Muscle of leg (tissue), 11 donors: ENCODE measurements around the gene PNPO. TPM values are rescaled to one million over a fixed set of nuclear protein-coding genes. Genes with fewer than 3 reads are reported as not detected.
A peak's percentile ranks its signal among the peaks of the same experiment; 100 is the strongest.

Source experiments
- DNase-seq: peaks from one replicate; pipeline ENCODE4 v3.0.0; 2013
- H3K27ac ChIP-seq: one replicate; pipeline ENCODE4 v1.5.1; 2013; ENCODE audit warnings: mild to moderate bottlenecking, low read length, control low read depth
- H3K27me3 ChIP-seq: one replicate; pipeline ENCODE4 v1.6.1; 2013; ENCODE audit warnings: low read length; ENCODE audit not compliant: control insufficient read depth, insufficient read depth
- H3K36me3 ChIP-seq: one replicate; pipeline ENCODE4 v1.6.1; 2013; ENCODE audit warnings: low read length; ENCODE audit not compliant: control insufficient read depth, insufficient read depth
- H3K4me1 ChIP-seq: one replicate; pipeline ENCODE4 v1.6.1; 2013; ENCODE audit warnings: low read length; ENCODE audit not compliant: control insufficient read depth, insufficient read depth
- H3K4me3 ChIP-seq: one replicate; pipeline ENCODE4 v1.5.1; 2013; ENCODE audit warnings: low read length, control low read depth
- H3K9me3 ChIP-seq: replicated peaks from 2 replicates; pipeline ENCODE4 v1.6.1; 2013; ENCODE audit warnings: low read depth, low read length; ENCODE audit not compliant: control insufficient read depth
- WGBS: methylation state at CpG from one replicate; pipeline ENCODE4 v1.1.5; 2013; ENCODE audit warnings: missing lambda C conversion rate; ENCODE audit not compliant: insufficient coverage; 5-methylcytosine and 5-hydroxymethylcytosine counted together
- polyA plus RNA-seq, 8 donors: library from polyadenylated mRNA; unstranded; fragments of 120-200 nt; gene quantifications; one replicate each; pipeline versions ENCODE4 v1.2.1 to v1.2.3, GENCODE V29; 2013; ENCODE audit warnings: inconsistent platforms in 1 of 8, low replicate concordance in 1 of 8; ENCODE audit not compliant: insufficient read length in 8 of 8, insufficient read depth in 1 of 8
- total RNA-seq: library from RNA; stranded (reverse); fragments of 120-200 nt; gene quantifications from one replicate; pipeline ENCODE4 v1.2.4, GENCODE V29; 2013

PNPO gene
- total and polyA plus RNA-seq, 9 donors, result 5.9 to 11.8 (median 8.9) TPM

DNA sequence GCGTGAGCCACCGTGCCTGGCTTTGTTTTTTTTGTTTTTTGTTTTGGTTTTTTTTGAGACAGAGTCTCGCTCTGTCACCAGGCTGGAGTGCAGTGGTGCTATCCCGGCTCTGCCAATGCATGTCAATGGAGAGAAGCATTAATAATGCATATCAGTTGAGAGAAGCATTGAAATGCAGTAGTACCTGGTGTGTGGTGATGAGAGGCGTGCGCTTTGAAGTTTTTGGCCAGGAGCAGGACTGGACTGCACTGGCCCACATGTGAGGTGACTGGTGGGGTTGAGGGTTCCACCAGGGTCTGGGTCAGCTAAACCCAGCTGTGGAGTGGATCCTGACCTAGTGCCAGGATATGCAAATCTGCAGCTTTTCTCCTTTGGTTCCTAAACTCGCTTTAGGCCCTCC lies 39.9 kb upstream of the PNPO start:
- Histone ChIP-seq H3K27me3 (no peaks in the 10 kb centered on the region), H3K4me1 (peaks cover 64% of the 10 kb centered on the region), H3K4me3 (no peak overlapping the region), H3K36me3 (peaks cover 13% of the 10 kb centered on the region), H3K9me3 (no peaks in the 10 kb centered on the region), H3K27ac (no peak overlapping the region)
- no peak for DNase-seq
- WGBS, result 70% methylated on average over 4 of the region's 7 CpGs

DNA sequence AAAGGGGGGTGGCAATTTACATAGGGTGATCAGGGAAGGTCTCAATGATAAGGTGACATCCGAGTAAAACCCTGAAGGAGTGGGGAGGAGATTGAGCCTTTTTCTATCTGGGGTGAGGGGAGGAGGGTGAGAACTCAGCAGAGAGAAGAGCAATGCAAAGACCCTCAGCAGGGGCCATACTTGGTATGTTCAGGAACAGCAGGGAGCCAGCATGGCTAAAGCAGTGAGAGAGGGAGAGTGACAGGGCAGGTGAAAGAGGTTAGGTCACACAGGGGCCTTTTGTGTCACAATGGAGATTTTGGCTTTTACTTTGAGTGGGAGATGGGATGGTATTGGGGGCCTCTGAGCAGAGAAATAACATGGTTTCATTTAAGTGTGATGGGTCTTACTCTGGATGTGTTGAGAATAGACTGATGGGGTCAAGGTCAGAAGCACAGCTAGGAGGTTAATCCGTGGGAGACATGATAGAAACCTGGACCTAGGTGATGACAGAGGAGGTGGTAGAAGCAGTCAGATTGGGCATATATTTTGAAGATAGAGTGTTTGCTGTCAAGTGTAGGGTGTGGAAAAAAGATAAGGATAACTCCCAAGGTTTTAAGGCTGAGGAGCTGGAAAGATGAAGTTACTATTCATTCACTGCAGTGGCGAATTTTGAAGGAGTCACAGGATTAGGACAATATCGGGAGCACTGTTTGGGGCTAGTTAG lies 39.2 kb upstream of the PNPO start:
- no peaks in the 10 kb centered on the region for H3K9me3 ChIP-seq
- DNase-seq, result no peak
- H3K36me3 ChIP-seq, result peaks cover 13% of the 10 kb centered on the region
- H3K27ac ChIP-seq, result no peak overlapping the region
- 40% methylated on average over 3 of the region's 4 CpGs for WGBS
- peaks cover 71% of the 10 kb centered on the region for H3K4me1 ChIP-seq
- no peak overlapping the region for H3K4me3 ChIP-seq
- no peaks in the 10 kb centered on the region for H3K27me3 ChIP-seq

GRCh38 chr17:47905221-47905733 lies 36.1 kb upstream of the PNPO start:
- DNase-seq, result peak; percentile 94
- no peak overlapping the region for H3K4me3 ChIP-seq
- peaks cover 5% of the 10 kb centered on the region for H3K36me3 ChIP-seq
- no peaks in the 10 kb centered on the region for H3K27me3 ChIP-seq
- H3K9me3 ChIP-seq, result no peaks in the 10 kb centered on the region
- H3K4me1 ChIP-seq, result peaks cover 65% of the 10 kb centered on the region
- 8% methylated on average over 8 of the region's 8 CpGs for WGBS
- H3K27ac ChIP-seq, result peak overlapping the region; percentile 94

DNA sequence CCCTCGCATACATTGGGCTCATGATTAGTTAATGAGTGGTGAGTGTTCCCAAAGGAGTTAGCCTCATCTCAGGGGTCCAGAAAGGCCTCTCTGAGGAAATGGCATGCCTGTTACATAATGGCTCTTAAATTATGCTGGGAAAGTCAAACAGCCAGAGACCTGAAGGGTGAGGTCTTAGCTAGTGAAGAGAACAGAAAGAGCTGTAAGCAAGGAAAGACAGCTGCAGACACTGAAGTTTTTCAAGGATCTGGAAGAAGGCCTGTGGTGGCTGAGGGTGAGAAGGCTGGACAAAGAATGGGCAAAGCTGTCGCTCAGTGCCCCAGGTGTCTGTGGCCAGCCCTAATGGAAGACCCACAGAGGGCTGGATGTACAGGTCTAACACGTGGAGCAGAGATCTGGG lies 34.9 kb upstream of the PNPO start:
- no peaks in the 10 kb centered on the region for H3K27me3 ChIP-seq
- WGBS, result 95% methylated on average over 3 of the region's 3 CpGs
- peaks cover 60% of the 10 kb centered on the region for H3K4me1 ChIP-seq

GRCh38 chr17:47907932-47908562 lies 33.3 kb upstream of the PNPO start:
- peak; percentile 59 for DNase-seq
- Histone ChIP-seq H3K27me3 (no peaks in the 10 kb centered on the region), H3K36me3 (peaks cover 8% of the 10 kb centered on the region), H3K9me3 (no peaks in the 10 kb centered on the region), H3K4me1 (peaks cover 51% of the 10 kb centered on the region), H3K4me3 (no peak overlapping the region), H3K27ac (peak overlapping the region; percentile 94)
- 40% methylated on average over 1 of the region's 8 CpGs for WGBS

More for the DNA sequence above, 34.9 kb upstream of the PNPO start:
- Histone ChIP-seq H3K9me3 (no peaks in the 10 kb centered on the region), H3K4me3 (no peak overlapping the region), H3K27ac (peak overlapping the region; percentile 94), H3K36me3 (peaks cover 8% of the 10 kb centered on the region)
- DNase-seq, result no peak

GRCh38 chr17:47913050-47913449 lies 28.3 kb upstream of the PNPO start:
- DNase-seq, result no peak
- Histone ChIP-seq H3K4me3 (no peak overlapping the region), H3K4me1 (peaks cover 34% of the 10 kb centered on the region), H3K36me3 (peaks cover 23% of the 10 kb centered on the region), H3K27ac (no peak overlapping the region), H3K9me3 (no peaks in the 10 kb centered on the region), H3K27me3 (no peaks in the 10 kb centered on the region)
- WGBS, result no CpG with 5 or more reads among the region's 2 CpGs

DNA sequence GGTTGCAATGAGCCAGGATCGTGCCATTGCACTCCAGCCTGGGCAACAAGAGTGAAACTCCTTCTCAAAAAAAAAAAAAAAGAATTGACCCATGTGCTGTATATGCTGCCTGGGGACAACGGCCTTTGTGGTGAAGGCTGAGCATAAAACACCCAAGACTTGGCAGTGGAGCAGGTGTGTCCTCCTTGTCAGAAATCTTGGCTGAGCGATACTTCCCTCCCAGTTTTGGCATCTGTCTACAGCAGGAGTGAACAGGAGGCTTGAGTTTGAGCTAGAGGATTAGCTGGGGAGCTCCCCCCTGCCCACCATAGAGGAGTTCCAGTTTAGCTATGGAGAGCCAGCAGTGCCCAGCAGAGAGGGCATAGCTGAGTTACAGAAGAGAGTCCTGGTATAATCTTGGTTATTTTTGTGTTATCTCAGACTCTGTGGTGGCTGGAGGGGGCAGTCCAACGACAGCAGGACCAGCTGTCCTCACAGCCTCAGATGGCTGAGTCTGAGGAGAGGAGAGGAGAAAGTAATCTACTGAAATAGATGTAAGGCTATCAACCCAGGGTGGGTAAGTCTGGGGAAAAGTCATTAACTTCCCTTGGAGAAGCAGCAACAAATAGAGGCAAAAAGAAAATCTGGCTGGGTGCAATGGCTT lies 26.9 kb upstream of the PNPO start:
- peak overlapping the region; percentile 75 for H3K27ac ChIP-seq

DNA sequence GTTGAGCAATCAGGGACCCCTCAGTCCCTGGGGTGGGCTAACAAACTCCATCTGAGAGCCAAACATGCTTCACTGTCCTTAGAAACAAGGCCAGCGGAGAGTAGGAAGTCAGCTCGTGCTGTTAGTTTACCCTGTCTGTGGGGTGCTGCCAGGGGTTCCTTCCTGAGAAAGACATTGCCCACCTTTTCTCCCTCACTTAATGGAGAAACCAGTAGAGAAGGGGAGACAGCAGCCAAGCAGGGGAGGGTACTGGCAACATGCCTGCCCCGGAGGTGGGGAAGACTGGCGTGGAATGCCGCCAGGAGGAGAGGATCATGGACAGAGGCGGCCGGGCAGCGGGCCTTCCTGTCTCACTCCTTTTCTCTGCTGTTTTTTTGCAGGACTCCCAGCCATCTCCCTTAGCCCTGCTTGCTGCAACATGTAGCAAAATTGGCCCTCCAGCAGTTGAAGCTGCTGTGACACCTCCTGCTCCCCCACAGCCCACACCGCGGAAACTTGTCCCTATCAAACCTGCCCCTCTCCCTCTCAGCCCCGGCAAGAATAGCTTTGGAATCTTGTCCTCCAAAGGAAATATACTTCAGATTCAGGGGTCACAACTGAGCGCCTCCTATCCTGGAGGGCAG lies 25.5 kb upstream of the PNPO start:
- no peaks in the 10 kb centered on the region for H3K9me3 ChIP-seq
- H3K36me3 ChIP-seq, result peaks cover 26% of the 10 kb centered on the region
- peak overlapping the region; percentile 75 for H3K27ac ChIP-seq
- peaks cover 22% of the 10 kb centered on the region for H3K4me1 ChIP-seq
- peak; percentile 72 for DNase-seq
- 50% methylated on average over 10 of the region's 12 CpGs for WGBS
- no peaks in the 10 kb centered on the region for H3K27me3 ChIP-seq
- H3K4me3 ChIP-seq, result no peak overlapping the region

More for the DNA sequence above, 26.9 kb upstream of the PNPO start:
- WGBS, result 14% methylated on average over 1 of the region's 4 CpGs
- H3K36me3 ChIP-seq, result peaks cover 24% of the 10 kb centered on the region
- DNase-seq, result peak; percentile 59
- H3K27me3 ChIP-seq, result no peaks in the 10 kb centered on the region
- H3K4me3 ChIP-seq, result no peak overlapping the region
- H3K4me1 ChIP-seq, result peaks cover 22% of the 10 kb centered on the region
- H3K9me3 ChIP-seq, result no peaks in the 10 kb centered on the region

DNA sequence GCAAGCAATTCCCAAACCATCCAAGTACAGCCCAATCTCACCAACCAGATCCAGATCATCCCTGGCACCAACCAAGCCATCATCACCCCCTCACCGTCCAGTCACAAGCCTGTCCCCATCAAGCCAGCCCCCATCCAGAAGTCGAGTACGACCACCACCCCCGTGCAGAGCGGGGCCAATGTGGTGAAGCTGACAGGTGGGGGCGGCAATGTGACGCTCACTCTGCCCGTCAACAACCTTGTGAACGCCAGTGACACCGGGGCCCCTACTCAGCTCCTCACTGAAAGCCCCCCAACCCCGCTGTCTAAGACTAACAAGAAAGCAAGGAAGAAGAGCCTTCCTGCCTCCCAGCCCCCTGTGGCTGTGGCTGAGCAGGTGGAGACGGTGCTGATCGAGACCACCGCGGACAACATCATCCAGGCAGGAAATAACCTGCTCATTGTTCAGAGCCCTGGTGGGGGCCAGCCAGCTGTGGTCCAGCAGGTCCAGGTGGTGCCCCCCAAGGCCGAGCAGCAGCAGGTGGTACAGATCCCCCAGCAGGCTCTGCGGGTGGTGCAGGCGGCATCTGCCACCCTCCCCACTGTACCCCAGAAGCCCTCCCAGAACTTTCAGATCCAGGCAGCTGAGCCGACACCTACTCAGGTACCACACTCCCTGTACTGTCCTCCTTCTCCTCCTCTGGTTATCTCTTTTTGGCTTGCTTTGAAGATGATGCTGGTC lies 24.7 kb upstream of the PNPO start:
- 99% methylated on average over 12 of the region's 19 CpGs for WGBS
- no peak overlapping the region for H3K27ac ChIP-seq
- H3K4me3 ChIP-seq, result no peak overlapping the region
- DNase-seq, result no peak
- no peaks in the 10 kb centered on the region for H3K27me3 ChIP-seq
- H3K9me3 ChIP-seq, result no peaks in the 10 kb centered on the region
- H3K4me1 ChIP-seq, result peaks cover 22% of the 10 kb centered on the region
- H3K36me3 ChIP-seq, result peaks cover 31% of the 10 kb centered on the region
